Measurements from ENCODE around the gene MYRIP. TPM values are rescaled to one million over a fixed set of nuclear protein-coding genes. Genes with fewer than 3 reads are reported as not detected.

Gene MYRIP
- total and polyA plus RNA-seq, 10 of the 15 experiments (the other 5 are each of a cell fraction or from before 2014, with no cell fraction given): 0.03 to 0.08 (median 0.04) TPM; not detected in 6

GRCh38 chr3:40232626-40233025 lies 423.2 kb downstream of the MYRIP start (continued):
- TF ChIP-seq NFYB (IDR thresholded peaks at IDR 0.05; ENCODE audit: insufficient read depth, low read depth, low read length) (no peak), SRF (IDR thresholded peaks at IDR 0.05; ENCODE audit: low read depth in 2 of 2, low read length in 2 of 2) (no peak), EP300 (IDR thresholded peaks at IDR 0.05; ENCODE audit: borderline replicate concordance in 1 of 2, control insufficient read depth in 1 of 2, low read depth in 2 of 2, low read length in 2 of 2) (no peak), ZZZ3 (IDR thresholded peaks at IDR 0.05; ENCODE audit: control insufficient read depth, insufficient read length, low read depth) (no peak)

- no TSS peak for BruUV-seq (replicated peaks)
- Histone ChIP-seq H3K36me3 (ENCODE audit: control insufficient read depth in 2 of 2, insufficient read depth in 2 of 2, low read length in 1 of 2) (no peaks in the 10 kb centered on the region), H3K9ac (ENCODE audit: control insufficient read depth, insufficient read depth, low read length) (no peak overlapping the region), H3K4me2 (ENCODE audit: control insufficient read depth, insufficient read depth) (no peak overlapping the region), H3K4me3 (no peak overlapping the region), H3K9me3 (replicated peaks; ENCODE audit: control insufficient read depth, insufficient read depth, low read length) (no peaks in the 10 kb centered on the region), H2AFZ (ENCODE audit: control insufficient read depth, low read depth, low read length) (no peak overlapping the region), H4K20me1 (ENCODE audit: control insufficient read depth, insufficient read depth) (no peaks in the 10 kb centered on the region), H3K79me2 (ENCODE audit: control insufficient read depth, insufficient read depth, low read length) (no peaks in the 10 kb centered on the region), H3K4me1 (ENCODE audit: control insufficient read depth, insufficient read depth, low read length) (no peaks in the 10 kb centered on the region), H3K27me3 (replicated peaks in 1 of 2; ENCODE audit: control insufficient read depth in 2 of 2, insufficient read depth in 2 of 2, low read length in 1 of 2) (no peaks in the 10 kb centered on the region), H3K27ac (ENCODE audit: control insufficient read depth, insufficient read depth) (no peak overlapping the region)
- ChIA-PET CTCF (no interaction called here), POLR2A (no interaction called here), RAD21 (ENCODE audit: unreplicated experiment) (no interaction called here), SMC1A (ENCODE audit: uncharacterized antibody, unreplicated experiment) (no interaction called here)
- in situ Hi-C loops (cut with MboI): no loop called here
- no peak for ATAC-seq
- TF ChIP-seq, protein P1, sequence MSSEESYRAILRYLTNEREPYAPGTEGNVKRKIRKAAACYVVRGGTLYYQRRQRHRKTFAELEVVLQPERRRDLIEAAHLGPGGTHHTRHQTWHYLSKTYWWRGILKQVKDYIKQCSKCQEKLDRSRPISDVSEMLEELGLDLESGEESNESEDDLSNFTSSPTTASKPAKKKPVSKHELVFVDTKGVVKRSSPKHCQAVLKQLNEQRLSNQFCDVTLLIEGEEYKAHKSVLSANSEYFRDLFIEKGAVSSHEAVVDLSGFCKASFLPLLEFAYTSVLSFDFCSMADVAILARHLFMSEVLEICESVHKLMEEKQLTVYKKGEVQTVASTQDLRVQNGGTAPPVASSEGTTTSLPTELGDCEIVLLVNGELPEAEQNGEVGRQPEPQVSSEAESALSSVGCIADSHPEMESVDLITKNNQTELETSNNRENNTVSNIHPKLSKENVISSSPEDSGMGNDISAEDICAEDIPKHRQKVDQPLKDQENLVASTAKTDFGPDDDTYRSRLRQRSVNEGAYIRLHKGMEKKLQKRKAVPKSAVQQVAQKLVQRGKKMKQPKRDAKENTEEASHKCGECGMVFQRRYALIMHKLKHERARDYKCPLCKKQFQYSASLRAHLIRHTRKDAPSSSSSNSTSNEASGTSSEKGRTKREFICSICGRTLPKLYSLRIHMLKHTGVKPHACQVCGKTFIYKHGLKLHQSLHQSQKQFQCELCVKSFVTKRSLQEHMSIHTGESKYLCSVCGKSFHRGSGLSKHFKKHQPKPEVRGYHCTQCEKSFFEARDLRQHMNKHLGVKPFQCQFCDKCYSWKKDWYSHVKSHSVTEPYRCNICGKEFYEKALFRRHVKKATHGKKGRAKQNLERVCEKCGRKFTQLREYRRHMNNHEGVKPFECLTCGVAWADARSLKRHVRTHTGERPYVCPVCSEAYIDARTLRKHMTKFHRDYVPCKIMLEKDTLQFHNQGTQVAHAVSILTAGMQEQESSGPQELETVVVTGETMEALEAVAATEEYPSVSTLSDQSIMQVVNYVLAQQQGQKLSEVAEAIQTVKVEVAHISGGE (CRISPR knock-in tag; IDR thresholded peaks at IDR 0.05): no peak
- TF ChIP-seq CBX3 (IDR thresholded peaks at IDR 0.05; ENCODE audit: borderline replicate concordance, low read depth): no peak
- intact Hi-C loops (cut with micrococcal nuclease; ENCODE audit: unreplicated experiment): no loop called here
- no peak for DNase-seq (ENCODE audit: low read depth, low spot score)
- no peak for FAIRE-seq
- WGBS (ENCODE audit: insufficient coverage, insufficient replicate concordance, low lambda C conversion rate, missing lambda C conversion rate): 0% methylated on average over 1 of the region's 1 CpG
Observed at GRCh38 chr3:40237159-40237558, 427.8 kb downstream of the MYRIP start.

Measured in GM12878 (cell line).